GM13977 (cell line): ENCODE data around the gene KDM8.
A peak's percentile ranks its signal among the peaks of the same experiment; 100 is the strongest.
"Not testable (repeated sequence)": the region's sequence is repeated elsewhere in the genome, so short reads cannot be mapped to it uniquely, and the experiment has no call there.

Experiments
- DNase-seq: peaks from one replicate; pipeline ENCODE4 v3.0.0; 2012; ENCODE audit warnings: low spot score
- CTCF ChIP-seq: IDR thresholded peaks from 2 replicates; pipeline ENCODE4 v1.5.1; 2012; ENCODE audit warnings: mild to moderate bottlenecking, control low read depth; ENCODE audit not compliant: insufficient read depth; ENCODE audit errors: extremely low read depth, missing control alignments
- in situ Hi-C: fragments of 300-500 bp; cut with MboI; formaldehyde crosslinking; loops from one replicate; pipeline ENCODE4 v1.12.0; 2022; ENCODE audit warnings: low sequenced_read_pairs, low pct_unique_long_range_greater_than_20kb, mixed read lengths, inconsistent platforms; ENCODE audit not compliant: unreplicated experiment

Gene KDM8

GRCh38 chr16:27253526-27253930, 50.2 kb downstream of the KDM8 start:
- no peak for TF ChIP-seq CTCF
- DNase-seq, result no peak
- in situ Hi-C loops, result no loop called here

GRCh38 chr16:27254262-27254811, 51.0 kb downstream of the KDM8 start:
- peak; percentile 56 for DNase-seq
- no peak for TF ChIP-seq CTCF
- in situ Hi-C loops, result no loop called here

GRCh38 chr16:27256861-27257260, 53.5 kb downstream of the KDM8 start:
- DNase-seq, result no peak
- in situ Hi-C loops, result no loop called here
- TF ChIP-seq CTCF, result no peak

GRCh38 chr16:27257271-27257670, 53.9 kb downstream of the KDM8 start:
- in situ Hi-C loops, result no loop called here
- TF ChIP-seq CTCF, result no peak
- no peak for DNase-seq

- no peak for DNase-seq
- TF ChIP-seq CTCF, result no peak
- in situ Hi-C loops, result no loop called here
Measured at GRCh38 chr16:27258241-27258734, 55.0 kb downstream of the KDM8 start.

GRCh38 chr16:27259710-27260109, 56.4 kb downstream of the KDM8 start:
- TF ChIP-seq CTCF, result no peak
- DNase-seq, result no peak
- in situ Hi-C loops, result no loop called here

- DNase-seq, in situ Hi-C loops: not testable (repeated sequence)
Measured at GRCh38 chr16:27262904-27263423, 59.6 kb downstream of the KDM8 start.
